GM12892 (cell line): Measurements from ENCODE around the gene ERCC2.

Experiments
- POLR2A ChIP-seq: IDR thresholded peaks from 2 replicates; pipeline ENCODE4 v1.6.1; 2011; ENCODE audit warnings: low read depth, low read length, control low read depth
- TAF1 ChIP-seq: IDR thresholded peaks from 2 replicates; pipeline ENCODE4 v1.6.1; 2011; ENCODE audit warnings: low read depth, mild to moderate bottlenecking, control low read depth, low read length, borderline replicate concordance

DNA sequence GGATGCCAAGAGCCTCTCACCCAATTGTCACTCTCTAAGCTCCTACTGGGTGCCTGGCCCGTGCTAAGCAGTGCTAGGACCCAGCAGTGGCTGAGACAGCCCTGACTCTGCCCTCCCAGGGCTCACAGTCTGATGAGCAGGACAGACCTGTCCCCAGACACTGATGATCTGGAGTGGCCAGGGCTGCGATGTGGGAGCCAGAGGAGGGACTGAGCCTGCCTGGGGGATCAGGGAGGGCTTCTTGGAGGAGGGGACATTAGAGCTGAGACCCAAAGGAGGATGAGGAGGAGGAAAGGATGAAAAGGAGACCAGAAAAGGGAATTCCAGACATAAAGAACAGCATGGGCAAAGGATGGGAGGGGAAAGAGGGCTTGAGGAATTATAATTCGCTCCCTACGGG is 46.8 kb upstream of the ERCC2 start:
- TF ChIP-seq POLR2A (no peak), TAF1 (no peak)
